ENCODE measurements around the gene DDIT3.
"Not testable (repeated sequence)": the region's sequence is repeated elsewhere in the genome, so short reads cannot be mapped to it uniquely, and the experiment has no call there.

DDIT3 gene, protein sequence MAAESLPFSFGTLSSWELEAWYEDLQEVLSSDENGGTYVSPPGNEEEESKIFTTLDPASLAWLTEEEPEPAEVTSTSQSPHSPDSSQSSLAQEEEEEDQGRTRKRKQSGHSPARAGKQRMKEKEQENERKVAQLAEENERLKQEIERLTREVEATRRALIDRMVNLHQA

DNA sequence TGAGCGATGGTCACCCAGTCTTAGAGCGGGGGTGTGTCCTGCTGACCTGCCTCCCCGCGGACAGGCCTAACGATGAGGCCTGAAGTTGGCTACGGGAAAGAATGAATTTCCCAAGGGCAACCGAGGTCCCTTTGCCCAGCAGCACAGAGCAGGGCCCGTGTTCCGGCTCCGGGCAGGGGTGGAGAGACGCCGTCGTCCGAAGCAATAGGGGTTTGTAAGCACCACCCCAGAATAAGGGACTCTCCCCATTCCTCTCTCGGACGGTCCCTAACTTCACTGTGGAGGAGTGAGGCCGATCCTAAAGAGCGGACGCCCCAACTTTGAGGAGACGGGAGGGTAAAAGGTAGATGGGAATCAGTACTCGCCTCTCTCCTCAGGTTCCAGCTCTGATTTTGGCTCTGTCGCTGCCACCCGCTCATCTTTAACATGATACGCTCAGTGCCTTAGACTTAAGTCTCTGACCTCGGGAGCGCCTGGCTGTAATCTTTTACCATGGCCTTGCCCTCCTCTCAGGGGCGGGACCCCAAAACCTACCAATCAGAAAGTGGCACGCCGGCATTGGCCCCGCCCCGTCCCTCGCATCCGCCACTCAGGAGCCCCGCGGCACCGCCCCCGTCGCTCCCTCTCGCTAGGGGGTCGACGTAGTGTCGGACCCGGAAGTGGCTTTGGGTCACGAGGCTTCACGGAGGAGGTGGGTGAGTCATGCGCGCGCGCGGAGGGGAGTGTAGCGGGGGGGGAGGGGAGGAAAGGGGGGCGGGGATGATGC lies at the start of gene DDIT3:
TSS of gene DDIT3 (minus strand) at position 462 of the 766 bp plus-strand sequence. CDS start 3,108 bp downstream, outside the sequence.
- no peak for TF ChIP-seq ZFX (IDR thresholded peaks at IDR 0.05; ENCODE audit: borderline replicate concordance)
- peak; percentile 10; the same call in 1 of the 2 replicates for TF ChIP-seq CTCF (IDR thresholded peaks at IDR 0.05)
- H3K27ac ChIP-seq, result peak within 1 kb of the TSS; percentile 100

DNA sequence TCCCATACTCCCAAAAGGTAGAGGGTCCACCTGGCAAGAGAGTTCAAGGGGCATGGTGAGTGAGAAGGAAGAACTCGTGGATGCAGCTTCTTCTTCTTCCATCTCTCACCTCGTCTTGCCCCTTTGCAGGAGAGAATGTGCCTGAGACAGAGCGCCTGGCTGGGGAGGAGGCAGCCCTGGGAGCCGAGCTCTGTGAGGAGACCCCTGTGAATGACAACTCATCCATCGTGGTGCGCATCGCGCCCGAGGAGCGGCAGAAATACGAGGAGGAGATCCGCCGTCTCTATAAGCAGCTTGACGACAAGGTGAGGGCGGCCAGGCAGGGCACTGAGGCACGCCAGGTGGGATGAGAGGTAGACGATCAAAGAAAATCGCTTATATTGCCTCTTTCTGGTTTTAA lies 49.5 kb upstream of the DDIT3 start:
- H3K27ac ChIP-seq, result no peak overlapping the region

DNA sequence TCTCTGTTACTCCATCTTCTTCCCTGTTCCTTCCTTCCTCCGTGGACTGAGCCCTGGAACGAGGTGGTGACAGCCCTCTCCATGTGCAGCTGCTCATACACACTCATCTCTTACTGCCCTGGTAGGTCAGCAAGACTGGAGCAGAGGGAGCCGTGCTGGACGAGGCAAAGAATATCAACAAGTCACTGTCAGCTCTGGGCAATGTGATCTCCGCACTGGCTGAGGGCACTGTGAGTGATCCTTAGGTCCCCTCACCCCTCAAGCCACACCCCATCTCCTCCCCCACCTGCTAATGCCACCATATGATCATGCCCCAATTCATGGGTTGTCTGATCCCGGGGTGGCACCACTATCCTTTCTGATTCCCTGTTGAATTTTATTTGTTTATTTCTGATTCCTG lies 48.5 kb upstream of the DDIT3 start:
- H3K27ac ChIP-seq, result no peak overlapping the region
- TF ChIP-seq CTCF (IDR thresholded peaks at IDR 0.05) (no peak), ZFX (IDR thresholded peaks at IDR 0.05; ENCODE audit: borderline replicate concordance) (no peak)

More for the DNA sequence above, 49.5 kb upstream of the DDIT3 start:
- TF ChIP-seq CTCF (IDR thresholded peaks at IDR 0.05) (no peak), ZFX (IDR thresholded peaks at IDR 0.05; ENCODE audit: borderline replicate concordance) (no peak)

- no peak for TF ChIP-seq ZFX (IDR thresholded peaks at IDR 0.05; ENCODE audit: borderline replicate concordance)
- no peak for TF ChIP-seq CTCF (IDR thresholded peaks at IDR 0.05)
- no peak overlapping the region for H3K27ac ChIP-seq
These were observed 43.9 kb upstream of the DDIT3 start for GRCh38 chr12:57564178-57564740.

- TF ChIP-seq CTCF (IDR thresholded peaks at IDR 0.05) (no peak), ZFX (IDR thresholded peaks at IDR 0.05; ENCODE audit: borderline replicate concordance) (no peak)
- H3K27ac ChIP-seq, result no peak overlapping the region
These were observed 43.0 kb upstream of the DDIT3 start for GRCh38 chr12:57563358-57563757.

GRCh38 chr12:57561117-57561516 lies 40.8 kb upstream of the DDIT3 start:
- H3K27ac ChIP-seq, result not testable (repeated sequence)

DNA sequence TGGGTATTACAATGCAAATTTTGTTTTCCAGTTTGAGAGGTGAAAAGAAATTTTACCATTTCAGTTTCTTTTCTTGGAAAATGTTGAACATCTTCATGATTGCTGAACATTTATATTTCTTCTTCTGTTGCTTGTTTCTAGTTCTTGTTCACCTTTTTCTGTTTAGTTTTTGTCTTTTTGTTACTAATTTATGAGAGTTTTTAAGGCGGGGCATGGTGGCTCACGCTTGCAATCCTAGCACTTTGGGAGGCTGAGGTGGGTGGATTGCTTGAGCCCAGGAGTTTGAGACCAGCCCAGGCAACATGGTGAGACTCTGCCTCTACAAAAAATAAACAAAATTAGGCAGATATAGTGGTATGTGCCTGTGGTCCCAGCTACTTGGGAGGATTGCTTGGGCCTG lies 40.2 kb upstream of the DDIT3 start:
- TF ChIP-seq ZFX (IDR thresholded peaks at IDR 0.05; ENCODE audit: borderline replicate concordance), result no peak
- no peak for TF ChIP-seq CTCF (IDR thresholded peaks at IDR 0.05)

More for the DNA sequence above, 40.2 kb upstream of the DDIT3 start:
- H3K27ac ChIP-seq, result no peak overlapping the region

Data from 22Rv1 (cell line).